OCI-LY7 (cell line): ENCODE results near the gene ABLIM1. TPM values are rescaled to one million over a fixed set of nuclear protein-coding genes. Genes with fewer than 3 reads are reported as not detected.

Experiments
- BruUV-seq: library from RNA; stranded (reverse); fragments of 400-500 nt; replicated peaks from 2 replicates; lab custom pipeline; 2021; lab: Mats Ljungman, UMichigan
- CTCF ChIA-PET: fragments of 300-600 bp; sonication (Branson Sonifier 250); formaldehyde crosslinking; loops from one replicate; lab custom pipeline; 2022; ENCODE audit warnings: antibody characterized with exemption; ENCODE audit not compliant: unreplicated experiment; lab: Charles Lee
- POLR2A ChIA-PET: fragments of 300-600 bp; sonication (Branson Sonifier 250); formaldehyde crosslinking; loops from one replicate; lab custom pipeline; 2022; ENCODE audit warnings: antibody characterized with exemption; lab: Charles Lee
- DNase-seq: peaks from one replicate; pipeline ENCODE4 v3.0.0-alpha.2; 2015; ENCODE audit warnings: low spot score
- H2AFZ ChIP-seq: fragments of 200-600 bp; sonication (generic), shearing (Covaris generic); 2 replicates; pipeline ENCODE4 v1.6.1; 2014; ENCODE audit warnings: mild to moderate bottlenecking, antibody characterized with exemption, low read length, moderate library complexity
- H3K27ac ChIP-seq: fragments of 200-600 bp; sonication (generic); 2 replicates; pipeline ENCODE4 v1.5.1; 2014; ENCODE audit warnings: mixed run types, low read depth, mild to moderate bottlenecking, moderate library complexity, low read length, inconsistent platforms; ENCODE audit not compliant: poor library complexity, severe bottlenecking
- H3K36me3 ChIP-seq: fragments of 200-600 bp; sonication (generic); 2 replicates; pipeline ENCODE4 v1.6.1; 2014; ENCODE audit warnings: mild to moderate bottlenecking, antibody characterized with exemption, low read length, moderate library complexity, mixed read lengths; ENCODE audit not compliant: insufficient read depth
- H3K4me1 ChIP-seq: fragments of 200-600 bp; sonication (generic); 2 replicates; pipeline ENCODE4 v1.5.1; 2014; ENCODE audit warnings: mild to moderate bottlenecking, low read length; ENCODE audit not compliant: insufficient read depth, poor library complexity, severe bottlenecking
- H3K4me2 ChIP-seq: fragments of 200-600 bp; sonication (generic); 2 replicates; pipeline ENCODE4 v1.6.1; 2014; ENCODE audit warnings: mild to moderate bottlenecking, low read length
- H3K4me3 ChIP-seq: fragments of 200-600 bp; sonication (generic); 2 replicates; pipeline ENCODE4 v1.5.1; 2014; ENCODE audit warnings: mild to moderate bottlenecking, low read depth, low read length; ENCODE audit not compliant: poor library complexity, severe bottlenecking
- H3K79me2 ChIP-seq: fragments of 200-600 bp; sonication (generic); 2 replicates; pipeline ENCODE4 v1.6.1; 2016; ENCODE audit warnings: low read depth, mild to moderate bottlenecking, low read length, moderate library complexity, mixed read lengths; ENCODE audit not compliant: insufficient read depth
- H3K9me2 ChIP-seq: fragments of 200-600 bp; sonication (generic); 2 replicates; pipeline ENCODE4 v1.6.1; 2016; ENCODE audit warnings: mild to moderate bottlenecking, low read length, mixed read lengths; ENCODE audit not compliant: insufficient read depth
- H3K9me3 ChIP-seq: fragments of 200-600 bp; sonication (generic); 2 replicates; pipeline ENCODE4 v1.6.1; 2014; ENCODE audit warnings: mild to moderate bottlenecking, mixed run types, low read length, mixed read lengths
- H4K20me1 ChIP-seq: fragments of 200-600 bp; sonication (generic); 2 replicates; pipeline ENCODE4 v1.6.1; 2014; ENCODE audit warnings: mild to moderate bottlenecking, antibody characterized with exemption, low read length, moderate library complexity, mixed read lengths; ENCODE audit not compliant: insufficient read depth
- CTCF ChIP-seq: fragments of 200-600 bp; sonication (generic); conservative IDR thresholded peaks from 2 replicates; pipeline ENCODE4 v1.5.1; 2014; ENCODE audit warnings: mild to moderate bottlenecking, antibody characterized with exemption, low read length, moderate library complexity, mixed read lengths
- EZH2phosphoT487 ChIP-seq: fragments of 200-600 bp; sonication (generic); IDR thresholded peaks from 2 replicates; pipeline ENCODE4 v1.6.1; 2018; ENCODE audit warnings: low read depth, borderline replicate concordance, mild to moderate bottlenecking, mixed run types, antibody characterized with exemption, low read length, moderate library complexity, mixed read lengths
- intact Hi-C: fragments of 100-400 bp; cut with micrococcal nuclease; formaldehyde crosslinking; loops from one replicate; pipeline ENCODE4 v1.10.0; 2022; ENCODE audit not compliant: unreplicated experiment
- total RNA-seq, 2 experiments: library from RNA; depleted of rRNA in 1 of 2; stranded (reverse); fragments of >200 nt in 1 of 2; shearing (Covaris generic) in 1 of 2; gene quantifications; 2 replicates each; pipeline ENCODE4 v1.2.3, GENCODE V29; 2014 to 2022

Gene ABLIM1
- total RNA-seq, 2 experiments from 2014 or later: 94.2 to 268 TPM

GRCh38 chr10:114491419-114491818 is 166.7 kb downstream of the ABLIM1 start:
- Histone ChIP-seq H3K36me3 (peaks cover 68% of the 10 kb centered on the region), H3K9me3 (no peaks in the 10 kb centered on the region), H2AFZ (no peak overlapping the region), H3K4me3 (peak overlapping the region; percentile 50), H3K4me1 (peaks cover 93% of the 10 kb centered on the region), H3K9me2 (no peaks in the 10 kb centered on the region), H4K20me1 (no peaks in the 10 kb centered on the region), H3K4me2 (peak overlapping the region; percentile 81), H3K27ac (peak overlapping the region; percentile 97), H3K79me2 (peaks cover 89% of the 10 kb centered on the region)
- TF ChIP-seq CTCF: no peak
- no peak for TF ChIP-seq EZH2phosphoT487
- BruUV-seq: no TSS peak
- CTCF ChIA-PET: interaction anchor here (1.3 kb wide), 1 partner anchor 57 kb away, joined by 3 read pairs; no protein-coding TSS in a partner anchor
- POLR2A ChIA-PET: interaction anchor here (0.6 to 5.0 kb wide), 10 partner anchors 8 to 804 kb away, joined by 3 to 54 read pairs (median 6); no protein-coding TSS in a partner anchor
- intact Hi-C loops: loop anchor here (2.0 to 10.0 kb wide), 2 partner anchors 333 to 637 kb away; partner anchors contain the start of genes DCLRE1A, FHIP2A and NHLRC2
- DNase-seq: no peak

GRCh38 chr10:114489521-114490310 is 168.4 kb downstream of the ABLIM1 start:
- Histone ChIP-seq H4K20me1 (no peaks in the 10 kb centered on the region), H3K4me2 (peak overlapping the region; percentile 96), H3K9me3 (no peaks in the 10 kb centered on the region), H3K27ac (peak overlapping the region; percentile 89), H3K4me3 (peak overlapping the region; percentile 58), H2AFZ (no peak overlapping the region), H3K79me2 (peaks cover 73% of the 10 kb centered on the region), H3K4me1 (peaks cover 76% of the 10 kb centered on the region), H3K9me2 (no peaks in the 10 kb centered on the region), H3K36me3 (peaks cover 72% of the 10 kb centered on the region)
- intact Hi-C loops: loop anchor here (1.0 to 10.0 kb wide), 3 partner anchors 18 to 635 kb away; partner anchors contain the start of genes DCLRE1A, FHIP2A and NHLRC2
- no TSS peak for BruUV-seq
- ChIA-PET CTCF (interaction anchor here (1.3 kb wide), 1 partner anchor 37 kb away, joined by 5 read pairs; no protein-coding TSS in a partner anchor), POLR2A (interaction anchor here (0.7 to 5.0 kb wide), 15 partner anchors 8 to 995 kb away, joined by 3 to 54 read pairs (median 6); no protein-coding TSS in a partner anchor)
- DNase-seq: peak; percentile 74
- TF ChIP-seq CTCF (no peak), EZH2phosphoT487 (no peak)
